Breast epithelium (tissue), 3 donors: Measurements from ENCODE around the gene RIC8B.

Source experiments
- CTCF ChIP-seq, 3 donors: fragments of 450-650 bp; IDR thresholded peaks; one replicate each; pipeline ENCODE4 v1.5.1; 2016 to 2017; ENCODE audit warnings: antibody characterized with exemption in 3 of 3, mild to moderate bottlenecking in 3 of 3, moderate library complexity in 3 of 3
- POLR2A ChIP-seq: fragments of 450-650 bp; IDR thresholded peaks from one replicate; pipeline ENCODE4 v1.6.1; 2016; ENCODE audit warnings: antibody characterized with exemption, mild to moderate bottlenecking, moderate library complexity

DNA sequence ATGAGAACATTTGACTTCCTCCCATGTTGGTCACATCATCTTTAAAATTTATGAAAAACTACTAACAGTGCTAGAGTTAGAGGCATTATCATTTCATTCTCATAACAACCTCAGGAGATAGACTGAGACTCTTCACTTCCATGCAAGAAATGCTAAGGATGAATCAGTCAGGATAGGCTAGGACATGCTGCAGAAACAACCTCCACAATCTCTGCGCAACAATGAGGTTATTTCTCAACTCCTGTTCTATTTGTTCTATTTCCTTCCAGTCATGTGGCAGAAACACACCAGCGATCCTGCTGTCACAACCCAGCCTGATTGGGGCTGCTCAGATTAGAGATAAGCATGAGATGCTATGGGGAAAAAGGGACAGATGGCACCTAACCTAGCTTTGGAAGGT lies 132.2 kb downstream of the RIC8B start:
- TF ChIP-seq CTCF (IDR thresholded peaks at IDR 0.05) (no peak), POLR2A (no peak)
